ENCODE results near the gene ARRB1. TPM values are rescaled to one million over a fixed set of nuclear protein-coding genes. Genes with fewer than 3 reads are reported as not detected.

ARRB1 gene
- total and polyA plus RNA-seq, 9 of the 15 experiments (the other 6 are each of a cell fraction or from before 2014, with no cell fraction given): 6.6 to 45.4 (median 28.5) TPM

DNA sequence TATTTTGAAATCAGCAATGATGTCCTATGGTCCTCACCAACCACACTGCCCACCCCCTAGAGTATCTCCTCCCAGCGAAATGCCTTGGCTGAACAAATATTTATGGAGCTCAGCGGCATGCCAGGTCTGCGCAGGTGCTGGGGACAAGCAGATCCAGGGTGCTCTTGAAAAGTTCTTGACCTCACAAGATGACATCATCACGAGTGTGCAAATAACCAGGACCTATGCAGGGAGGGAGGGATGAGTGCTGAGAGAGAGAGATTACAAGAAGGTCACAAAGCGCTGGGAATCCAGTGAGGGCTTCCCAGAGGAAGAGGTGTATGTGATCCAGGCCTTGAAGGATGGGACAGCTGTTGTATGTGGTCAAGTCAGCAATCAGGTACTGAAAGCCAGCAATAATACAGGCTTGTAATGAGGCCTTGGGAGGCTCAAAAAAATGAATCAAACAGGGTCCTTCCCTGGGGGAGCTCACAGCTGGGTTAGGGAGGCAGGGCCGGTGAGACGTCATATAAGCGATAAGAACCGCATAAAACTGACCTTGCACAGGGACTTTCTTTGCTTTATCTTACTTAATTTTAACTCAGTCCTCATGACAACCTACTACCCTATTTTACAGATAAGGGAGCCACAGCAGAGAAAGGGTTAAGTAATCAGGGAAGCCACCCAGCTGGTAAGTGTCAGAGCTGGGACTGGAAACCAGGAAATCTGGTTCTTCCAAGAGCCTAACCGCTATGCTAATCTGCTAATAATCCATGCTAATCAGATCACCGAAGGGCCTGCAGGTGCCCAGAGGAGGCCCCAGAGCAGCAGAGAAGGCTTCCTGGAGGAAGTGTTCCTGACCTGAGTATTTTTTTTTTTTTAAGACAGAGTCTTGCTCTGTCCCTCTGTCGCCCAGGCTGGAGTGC is 8.2 kb downstream of the ARRB1 start (continued):
- TF ChIP-seq ZNF318 (IDR thresholded peaks at IDR 0.05; ENCODE audit: borderline replicate concordance in 1 of 2, low read depth in 1 of 2) (peak in 1 of 2 experiments; percentile 46; a peak in 1 of 4 replicates), NFRKB (IDR thresholded peaks at IDR 0.05; ENCODE audit: low read depth) (no peak), HMGN3 (IDR thresholded peaks at IDR 0.05; ENCODE audit: borderline replicate concordance, extremely low read depth, insufficient read length, low read depth, low read length) (no peak), MAFK (IDR thresholded peaks at IDR 0.05; ENCODE audit: low read length) (no peak), TAF1 (IDR thresholded peaks at IDR 0.05; ENCODE audit: control insufficient read depth, extremely low read depth, insufficient read depth, low read length, severe bottlenecking) (no peak), MEF2D (tag; conservative IDR thresholded peaks at IDR 0.05; ENCODE audit: low read depth) (0 out of 2 replicates have a peak, but pooled peaks have one; percentile 32), ZNF511 (CRISPR knock-in tag; IDR thresholded peaks at IDR 0.05) (no peak), PURB (CRISPR knock-in tag; IDR thresholded peaks at IDR 0.05; ENCODE audit: low read depth) (no peak), TCF3 (CRISPR knock-in tag; IDR thresholded peaks at IDR 0.05) (peak; percentile 30; the same call in 1 of the 2 replicates), MCM3 (IDR thresholded peaks at IDR 0.05) (no peak), FOXO4 (CRISPR knock-in tag; IDR thresholded peaks at IDR 0.05) (no peak)
- TF ChIP-seq, protein P1, sequence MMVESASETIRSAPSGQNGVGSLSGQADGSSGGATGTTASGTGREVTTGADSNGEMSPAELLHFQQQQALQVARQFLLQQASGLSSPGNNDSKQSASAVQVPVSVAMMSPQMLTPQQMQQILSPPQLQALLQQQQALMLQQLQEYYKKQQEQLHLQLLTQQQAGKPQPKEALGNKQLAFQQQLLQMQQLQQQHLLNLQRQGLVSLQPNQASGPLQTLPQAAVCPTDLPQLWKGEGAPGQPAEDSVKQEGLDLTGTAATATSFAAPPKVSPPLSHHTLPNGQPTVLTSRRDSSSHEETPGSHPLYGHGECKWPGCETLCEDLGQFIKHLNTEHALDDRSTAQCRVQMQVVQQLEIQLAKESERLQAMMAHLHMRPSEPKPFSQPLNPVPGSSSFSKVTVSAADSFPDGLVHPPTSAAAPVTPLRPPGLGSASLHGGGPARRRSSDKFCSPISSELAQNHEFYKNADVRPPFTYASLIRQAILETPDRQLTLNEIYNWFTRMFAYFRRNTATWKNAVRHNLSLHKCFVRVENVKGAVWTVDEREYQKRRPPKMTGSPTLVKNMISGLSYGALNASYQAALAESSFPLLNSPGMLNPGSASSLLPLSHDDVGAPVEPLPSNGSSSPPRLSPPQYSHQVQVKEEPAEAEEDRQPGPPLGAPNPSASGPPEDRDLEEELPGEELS (CRISPR knock-in tag; IDR thresholded peaks at IDR 0.05; ENCODE audit: borderline replicate concordance): no peak
